Measurements from ENCODE around the gene NCK2. TPM values are rescaled to one million over a fixed set of nuclear protein-coding genes. Genes with fewer than 3 reads are reported as not detected.

The NCK2 gene
- total and polyA plus RNA-seq, 10 of the 15 experiments (the other 5 are each of a cell fraction or from before 2014, with no cell fraction given): 1.2 to 30.9 (median 14.1) TPM

DNA sequence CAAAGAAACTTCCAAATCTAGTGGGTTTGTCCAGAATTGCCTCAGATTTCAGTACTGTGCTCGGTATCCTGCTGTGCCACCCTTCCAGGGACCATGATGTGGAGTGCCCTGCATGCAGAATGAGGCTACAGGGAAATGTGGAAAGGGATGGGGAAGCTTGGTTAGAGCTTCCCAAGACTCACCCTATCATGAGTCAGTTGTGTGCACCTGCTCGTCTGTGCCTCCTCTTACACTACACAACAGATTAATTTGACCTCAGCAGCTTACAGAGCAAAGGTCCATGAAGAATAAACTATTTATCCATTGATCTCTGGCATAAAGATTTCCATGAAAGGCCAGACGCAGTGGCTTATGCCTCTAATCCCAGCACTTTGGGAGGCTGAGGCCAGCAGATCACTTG, 21.3 kb upstream of the NCK2 start:
- Histone ChIP-seq H3K27ac (ENCODE audit: control insufficient read depth, insufficient read depth) (no peak overlapping the region), H2AFZ (ENCODE audit: control insufficient read depth, low read depth, low read length) (no peak overlapping the region), H3K79me2 (ENCODE audit: control insufficient read depth, insufficient read depth, low read length) (no peaks in the 10 kb centered on the region), H3K27me3 (replicated peaks in 1 of 2; ENCODE audit: control insufficient read depth in 2 of 2, insufficient read depth in 2 of 2, low read length in 1 of 2) (no peaks in the 10 kb centered on the region; a peak in 2 of 4 replicates), H4K20me1 (ENCODE audit: control insufficient read depth, insufficient read depth) (no peaks in the 10 kb centered on the region), H3K36me3 (ENCODE audit: control insufficient read depth in 2 of 2, insufficient read depth in 2 of 2, low read length in 1 of 2) (no peaks in the 10 kb centered on the region), H3K9ac (ENCODE audit: control insufficient read depth, insufficient read depth, low read length) (no peak overlapping the region), H3K9me3 (replicated peaks; ENCODE audit: control insufficient read depth, insufficient read depth, low read length) (peaks cover 2% of the 10 kb centered on the region; the same call in 1 of the 3 replicates), H3K4me3 (no peak overlapping the region), H3K4me1 (ENCODE audit: control insufficient read depth, insufficient read depth, low read length) (no peaks in the 10 kb centered on the region), H3K4me2 (ENCODE audit: control insufficient read depth, insufficient read depth) (no peak overlapping the region)
- intact Hi-C loops (cut with micrococcal nuclease; ENCODE audit: unreplicated experiment) (no loop called here), in situ Hi-C loops (cut with MboI) (no loop called here)
- RAD21 ChIA-PET (ENCODE audit: unreplicated experiment): no interaction called here
- WGBS (ENCODE audit: insufficient coverage, insufficient replicate concordance, low lambda C conversion rate, missing lambda C conversion rate): 15% methylated on average over 3 of the region's 3 CpGs
- FAIRE-seq (no peak), ATAC-seq (no peak), DNase-seq (ENCODE audit: low read depth, low spot score) (no peak)
- TF ChIP-seq CREM (IDR thresholded peaks at IDR 0.05; ENCODE audit: low read depth) (no peak), PAX8 (IDR thresholded peaks at IDR 0.05) (no peak), MEF2A (IDR thresholded peaks at IDR 0.05; ENCODE audit: insufficient read depth, low read depth, low read length) (no peak), NRF1 (conservative IDR thresholded peaks at IDR 0.05; ENCODE audit: low read depth, low read length) (no peak), ASH2L (IDR thresholded peaks at IDR 0.05; ENCODE audit: borderline replicate concordance, low read depth) (no peak), MEF2B (IDR thresholded peaks at IDR 0.05; ENCODE audit: partially characterized antibody, poor library complexity, severe bottlenecking) (no peak), SP1 (IDR thresholded peaks at IDR 0.05; ENCODE audit: low read depth, low read length) (no peak), ESRRA (IDR thresholded peaks at IDR 0.05; ENCODE audit: low read length) (no peak), BHLHE40 (IDR thresholded peaks at IDR 0.05; ENCODE audit: borderline replicate concordance in 1 of 2, low read depth in 2 of 2, low read length in 1 of 2) (no peak), BMI1 (IDR thresholded peaks at IDR 0.05; ENCODE audit: borderline replicate concordance) (no peak), POLR2A (IDR thresholded peaks at IDR 0.05; ENCODE audit: low read depth, low read length) (no peak), IKZF1 (conservative IDR thresholded peaks at IDR 0.05) (no peak)
- TF ChIP-seq, protein P1, sequence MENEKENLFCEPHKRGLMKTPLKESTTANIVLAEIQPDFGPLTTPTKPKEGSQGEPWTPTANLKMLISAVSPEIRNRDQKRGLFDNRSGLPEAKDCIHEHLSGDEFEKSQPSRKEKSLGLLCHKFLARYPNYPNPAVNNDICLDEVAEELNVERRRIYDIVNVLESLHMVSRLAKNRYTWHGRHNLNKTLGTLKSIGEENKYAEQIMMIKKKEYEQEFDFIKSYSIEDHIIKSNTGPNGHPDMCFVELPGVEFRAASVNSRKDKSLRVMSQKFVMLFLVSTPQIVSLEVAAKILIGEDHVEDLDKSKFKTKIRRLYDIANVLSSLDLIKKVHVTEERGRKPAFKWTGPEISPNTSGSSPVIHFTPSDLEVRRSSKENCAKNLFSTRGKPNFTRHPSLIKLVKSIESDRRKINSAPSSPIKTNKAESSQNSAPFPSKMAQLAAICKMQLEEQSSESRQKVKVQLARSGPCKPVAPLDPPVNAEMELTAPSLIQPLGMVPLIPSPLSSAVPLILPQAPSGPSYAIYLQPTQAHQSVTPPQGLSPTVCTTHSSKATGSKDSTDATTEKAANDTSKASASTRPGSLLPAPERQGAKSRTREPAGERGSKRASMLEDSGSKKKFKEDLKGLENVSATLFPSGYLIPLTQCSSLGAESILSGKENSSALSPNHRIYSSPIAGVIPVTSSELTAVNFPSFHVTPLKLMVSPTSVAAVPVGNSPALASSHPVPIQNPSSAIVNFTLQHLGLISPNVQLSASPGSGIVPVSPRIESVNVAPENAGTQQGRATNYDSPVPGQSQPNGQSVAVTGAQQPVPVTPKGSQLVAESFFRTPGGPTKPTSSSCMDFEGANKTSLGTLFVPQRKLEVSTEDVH (IDR thresholded peaks at IDR 0.05; ENCODE audit: low read depth, partially characterized antibody): no peak
- CTCF ChIA-PET: no interaction called here
- no TSS peak for BruUV-seq (replicated peaks)
- SMC1A ChIA-PET (ENCODE audit: uncharacterized antibody, unreplicated experiment): no interaction called here
- POLR2A ChIA-PET: no interaction called here

Data from GM12878 (cell line).